ENCODE measurements around the gene TSPAN18. TPM values are rescaled to one million over a fixed set of nuclear protein-coding genes. Genes with fewer than 3 reads are reported as not detected.

The TSPAN18 gene
- total RNA-seq, 2 experiments from 2014 or later = not detected

- Histone ChIP-seq H3K36me3 (ENCODE audit: insufficient read depth, low read length) (no peaks in the 10 kb centered on the region), H3K79me2 (ENCODE audit: insufficient read depth, low read depth, low read length) (no peaks in the 10 kb centered on the region), H3K27ac (ENCODE audit: low read depth, low read length, poor library complexity, severe bottlenecking) (no peak overlapping the region), H3K4me2 (ENCODE audit: low read length) (no peak overlapping the region), H3K4me3 (ENCODE audit: low read depth, low read length, poor library complexity, severe bottlenecking) (no peak overlapping the region), H2AFZ (ENCODE audit: low read length) (no peak overlapping the region), H4K20me1 (ENCODE audit: insufficient read depth, low read length) (no peaks in the 10 kb centered on the region), H3K9me3 (ENCODE audit: low read length) (no peaks in the 10 kb centered on the region), H3K4me1 (ENCODE audit: insufficient read depth, low read length, poor library complexity, severe bottlenecking) (no peaks in the 10 kb centered on the region), H3K9me2 (ENCODE audit: insufficient read depth, low read length) (no peaks in the 10 kb centered on the region)
- no TSS peak for BruUV-seq (replicated peaks)
- intact Hi-C loops (cut with micrococcal nuclease; ENCODE audit: unreplicated experiment) = no loop called here
- POLR2A ChIA-PET = interaction anchor here (0.5 to 0.6 kb wide), 3 partner anchors 98 to 1728 kb away, joined by 3 read pairs; no protein-coding TSS in a partner anchor
- no peak for TF ChIP-seq CTCF (conservative IDR thresholded peaks at IDR 0.05; ENCODE audit: low read length)
- TF ChIP-seq EZH2phosphoT487 (IDR thresholded peaks at IDR 0.05; ENCODE audit: borderline replicate concordance, low read depth, low read length) = no peak
- CTCF ChIA-PET (ENCODE audit: unreplicated experiment) = no interaction called here
- DNase-seq (ENCODE audit: low spot score) = no peak
Observed at GRCh38 chr11:44862558-44863101, 135.9 kb downstream of the TSPAN18 start.

DNA sequence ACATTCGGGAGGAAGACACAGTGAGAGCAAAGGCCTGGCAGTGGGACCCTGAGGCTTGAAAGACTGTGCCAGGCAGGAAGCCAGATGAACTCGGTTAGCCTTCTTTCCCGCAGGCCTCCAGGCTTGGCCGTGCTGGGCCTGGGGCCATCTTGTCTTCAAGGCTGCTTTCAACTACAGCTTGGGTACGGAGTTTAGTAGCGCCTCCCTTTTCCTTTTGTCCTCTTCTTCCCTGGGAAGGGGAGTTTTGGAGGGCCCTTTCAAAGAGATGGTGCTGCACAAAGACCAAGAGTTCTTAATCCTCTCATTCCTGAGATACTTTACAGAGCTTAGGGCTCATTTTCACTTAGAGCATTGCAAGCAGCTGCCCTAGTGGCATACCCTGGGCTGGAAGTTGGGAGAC, 136.5 kb downstream of the TSPAN18 start:
- Histone ChIP-seq H3K9me2 (ENCODE audit: insufficient read depth, low read length) (no peaks in the 10 kb centered on the region), H3K4me2 (ENCODE audit: low read length) (no peak overlapping the region), H3K79me2 (ENCODE audit: insufficient read depth, low read depth, low read length) (no peaks in the 10 kb centered on the region), H3K36me3 (ENCODE audit: insufficient read depth, low read length) (no peaks in the 10 kb centered on the region), H3K4me1 (ENCODE audit: insufficient read depth, low read length, poor library complexity, severe bottlenecking) (no peaks in the 10 kb centered on the region), H4K20me1 (ENCODE audit: insufficient read depth, low read length) (no peaks in the 10 kb centered on the region), H3K9me3 (ENCODE audit: low read length) (no peaks in the 10 kb centered on the region), H2AFZ (ENCODE audit: low read length) (no peak overlapping the region), H3K27ac (ENCODE audit: low read depth, low read length, poor library complexity, severe bottlenecking) (no peak overlapping the region), H3K4me3 (ENCODE audit: low read depth, low read length, poor library complexity, severe bottlenecking) (no peak overlapping the region)
- CTCF ChIA-PET (ENCODE audit: unreplicated experiment) = no interaction called here
- TF ChIP-seq EZH2phosphoT487 (IDR thresholded peaks at IDR 0.05; ENCODE audit: borderline replicate concordance, low read depth, low read length) (no peak), CTCF (conservative IDR thresholded peaks at IDR 0.05; ENCODE audit: low read length) (no peak)
- no TSS peak for BruUV-seq (replicated peaks)
- POLR2A ChIA-PET = no interaction called here
- intact Hi-C loops (cut with micrococcal nuclease; ENCODE audit: unreplicated experiment) = no loop called here
- DNase-seq (ENCODE audit: low spot score) = no peak

- H3K27ac ChIP-seq (ENCODE audit: low read depth, low read length, poor library complexity, severe bottlenecking) = no peak overlapping the region
- no peaks in the 10 kb centered on the region for H4K20me1 ChIP-seq (ENCODE audit: insufficient read depth, low read length)
- H3K4me2 ChIP-seq (ENCODE audit: low read length) = no peak overlapping the region
- ChIA-PET POLR2A (interaction anchor here (0.8 kb wide), 1 partner anchor 8 kb away, joined by 3 read pairs; no protein-coding TSS in a partner anchor), CTCF (ENCODE audit: unreplicated experiment) (no interaction called here)
- no TSS peak for BruUV-seq (replicated peaks)
- no peak for DNase-seq (ENCODE audit: low spot score)
- H3K4me3 ChIP-seq (ENCODE audit: low read depth, low read length, poor library complexity, severe bottlenecking) = no peak overlapping the region
- H3K4me1 ChIP-seq (ENCODE audit: insufficient read depth, low read length, poor library complexity, severe bottlenecking) = no peaks in the 10 kb centered on the region
- H3K79me2 ChIP-seq (ENCODE audit: insufficient read depth, low read depth, low read length) = no peaks in the 10 kb centered on the region
- intact Hi-C loops (cut with micrococcal nuclease; ENCODE audit: unreplicated experiment) = no loop called here
- H2AFZ ChIP-seq (ENCODE audit: low read length) = no peak overlapping the region
- TF ChIP-seq EZH2phosphoT487 (IDR thresholded peaks at IDR 0.05; ENCODE audit: borderline replicate concordance, low read depth, low read length) (no peak), CTCF (conservative IDR thresholded peaks at IDR 0.05; ENCODE audit: low read length) (no peak)
- H3K9me3 ChIP-seq (ENCODE audit: low read length) = no peaks in the 10 kb centered on the region
- H3K9me2 ChIP-seq (ENCODE audit: insufficient read depth, low read length) = no peaks in the 10 kb centered on the region
- H3K36me3 ChIP-seq (ENCODE audit: insufficient read depth, low read length) = no peaks in the 10 kb centered on the region
Observed at GRCh38 chr11:44865866-44866272, 139.1 kb downstream of the TSPAN18 start.
